ENCODE results near the gene DNAH12.

DNAH12 gene, protein sequence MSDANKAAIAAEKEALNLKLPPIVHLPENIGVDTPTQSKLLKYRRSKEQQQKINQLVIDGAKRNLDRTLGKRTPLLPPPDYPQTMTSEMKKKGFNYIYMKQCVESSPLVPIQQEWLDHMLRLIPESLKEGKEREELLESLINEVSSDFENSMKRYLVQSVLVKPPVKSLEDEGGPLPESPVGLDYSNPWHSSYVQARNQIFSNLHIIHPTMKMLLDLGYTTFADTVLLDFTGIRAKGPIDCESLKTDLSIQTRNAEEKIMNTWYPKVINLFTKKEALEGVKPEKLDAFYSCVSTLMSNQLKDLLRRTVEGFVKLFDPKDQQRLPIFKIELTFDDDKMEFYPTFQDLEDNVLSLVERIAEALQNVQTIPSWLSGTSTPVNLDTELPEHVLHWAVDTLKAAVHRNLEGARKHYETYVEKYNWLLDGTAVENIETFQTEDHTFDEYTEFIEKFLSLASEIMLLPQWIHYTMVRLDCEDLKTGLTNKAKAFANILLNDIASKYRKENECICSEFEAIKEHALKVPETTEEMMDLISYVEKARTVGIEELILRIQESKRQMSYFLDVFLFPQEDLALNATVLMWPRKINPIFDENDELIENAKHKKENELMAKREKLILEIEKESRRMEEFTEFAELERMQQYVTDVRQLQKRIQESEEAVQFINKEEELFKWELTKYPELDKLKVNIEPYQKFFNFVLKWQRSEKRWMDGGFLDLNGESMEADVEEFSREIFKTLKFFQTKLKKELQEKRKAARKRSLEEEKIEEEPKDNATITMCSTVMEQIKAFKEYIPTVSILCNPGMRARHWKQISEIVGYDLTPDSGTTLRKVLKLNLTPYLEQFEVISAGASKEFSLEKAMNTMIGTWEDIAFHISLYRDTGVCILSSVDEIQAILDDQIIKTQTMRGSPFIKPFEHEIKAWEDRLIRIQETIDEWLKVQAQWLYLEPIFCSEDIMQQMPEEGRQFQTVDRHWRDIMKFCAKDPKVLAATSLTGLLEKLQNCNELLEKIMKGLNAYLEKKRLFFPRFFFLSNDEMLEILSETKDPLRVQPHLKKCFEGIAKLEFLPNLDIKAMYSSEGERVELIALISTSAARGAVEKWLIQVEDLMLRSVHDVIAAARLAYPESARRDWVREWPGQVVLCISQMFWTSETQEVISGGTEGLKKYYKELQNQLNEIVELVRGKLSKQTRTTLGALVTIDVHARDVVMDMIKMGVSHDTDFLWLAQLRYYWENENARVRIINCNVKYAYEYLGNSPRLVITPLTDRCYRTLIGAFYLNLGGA (N-terminal part only)

DNA sequence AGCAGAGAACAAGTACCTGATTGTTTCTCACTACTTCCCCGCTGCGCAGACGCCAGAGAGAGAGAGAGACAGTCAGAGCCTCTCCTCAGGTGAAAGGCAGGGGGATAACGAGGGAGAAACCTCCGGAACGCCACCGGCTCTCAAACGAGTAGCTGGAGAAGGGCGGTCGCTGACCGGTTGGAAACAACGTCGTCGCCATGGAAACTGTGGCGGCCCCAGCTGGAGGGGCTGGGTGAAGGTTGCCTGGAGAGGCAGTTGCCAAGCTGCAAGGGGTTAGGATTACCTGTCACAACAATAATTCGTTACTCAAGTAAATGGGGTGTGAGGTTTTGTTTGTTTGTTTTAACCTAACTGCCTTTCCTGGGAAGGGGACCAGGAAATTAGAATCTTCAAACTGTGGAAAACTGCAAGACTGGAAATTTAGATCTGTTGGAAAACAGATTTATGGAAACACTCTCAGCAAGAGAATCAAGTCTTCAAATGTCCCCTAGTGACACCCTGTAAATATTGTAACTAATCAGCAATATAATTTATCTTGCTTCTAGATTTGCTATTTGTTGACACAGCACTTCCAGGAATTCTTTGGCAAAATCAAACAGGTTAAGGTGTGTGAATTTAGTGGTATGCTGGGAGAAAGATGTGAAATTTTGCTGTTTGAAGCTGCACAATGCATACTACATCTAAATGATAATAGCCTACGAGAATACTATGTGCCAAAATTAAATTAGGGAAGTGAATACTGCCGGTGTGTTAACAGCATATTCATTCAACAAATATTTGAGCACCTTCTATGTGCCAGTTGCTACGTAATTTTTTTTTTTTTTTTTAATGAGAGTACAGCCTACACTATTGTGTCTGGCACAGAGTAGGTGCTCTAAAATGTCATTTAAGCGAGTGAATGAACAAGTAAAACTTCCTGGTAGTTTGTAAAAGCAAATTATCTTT, at the start of gene DNAH12:
Gene DNAH12 (minus strand): TSS at position 164 of the 945 bp plus-strand sequence. CDS start 1,474 bp downstream, outside the sequence.
- peak; percentile 18 for DNase-seq (ENCODE audit: low spot score)

DNA sequence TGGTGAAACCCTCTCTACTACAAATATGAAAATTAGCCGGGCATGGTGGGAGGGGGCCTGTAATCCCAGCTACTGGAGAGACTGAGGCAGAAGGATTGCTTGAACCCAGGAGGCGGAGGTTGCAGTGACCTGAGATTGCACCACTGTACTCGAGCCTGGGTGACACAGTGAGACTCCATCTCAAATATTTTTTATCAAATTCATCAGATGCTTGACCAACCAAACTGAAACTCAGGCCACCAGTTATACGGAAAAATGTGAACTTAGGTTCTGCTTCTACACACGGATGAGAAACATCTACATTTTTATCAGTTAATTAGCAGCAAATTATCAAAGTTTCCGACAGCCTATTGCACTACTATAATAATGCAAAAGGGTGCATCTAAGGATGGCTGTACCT, 48.2 kb upstream of the DNAH12 start:
- DNase-seq (ENCODE audit: low spot score) = no peak

DNA sequence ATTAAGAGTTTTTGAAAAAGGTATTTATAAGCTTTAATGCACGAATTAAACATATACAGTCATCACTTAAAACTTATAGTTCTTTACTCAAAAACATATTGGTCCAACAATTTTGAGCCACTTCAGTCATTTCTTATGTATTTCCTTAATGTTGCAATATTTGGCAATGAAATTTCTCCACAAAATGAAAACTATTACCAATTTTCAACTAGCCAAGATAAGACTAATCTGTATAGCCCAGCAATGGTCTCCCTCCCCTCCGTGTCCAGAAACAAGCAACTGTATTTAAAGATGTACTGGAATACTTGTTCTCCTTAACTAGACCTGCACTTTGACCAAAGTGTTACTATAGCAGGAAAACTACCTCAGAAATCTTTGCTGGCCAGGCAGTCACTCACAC, 43.8 kb upstream of the DNAH12 start:
- no peak for DNase-seq (ENCODE audit: low spot score)

DNA sequence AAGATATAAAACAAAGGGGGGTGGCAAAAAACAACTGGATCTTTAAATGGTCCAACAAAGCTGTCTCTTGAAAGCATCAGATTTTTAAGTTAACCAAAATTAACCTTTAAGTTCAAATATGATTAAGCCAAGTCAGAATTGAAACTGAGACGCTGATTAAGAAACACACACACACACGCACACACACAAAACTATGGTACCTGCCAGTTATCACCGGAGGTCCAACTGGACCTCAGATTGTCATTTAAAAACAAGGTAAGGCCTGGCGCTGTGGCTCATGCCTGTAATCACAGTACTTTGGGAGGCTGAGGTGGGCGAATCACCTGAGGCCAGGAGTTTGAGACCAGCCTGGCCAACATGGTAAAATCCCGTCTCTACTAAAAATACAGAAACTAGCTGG, 42.6 kb upstream of the DNAH12 start:
- DNase-seq (ENCODE audit: low spot score) = no peak

DNA sequence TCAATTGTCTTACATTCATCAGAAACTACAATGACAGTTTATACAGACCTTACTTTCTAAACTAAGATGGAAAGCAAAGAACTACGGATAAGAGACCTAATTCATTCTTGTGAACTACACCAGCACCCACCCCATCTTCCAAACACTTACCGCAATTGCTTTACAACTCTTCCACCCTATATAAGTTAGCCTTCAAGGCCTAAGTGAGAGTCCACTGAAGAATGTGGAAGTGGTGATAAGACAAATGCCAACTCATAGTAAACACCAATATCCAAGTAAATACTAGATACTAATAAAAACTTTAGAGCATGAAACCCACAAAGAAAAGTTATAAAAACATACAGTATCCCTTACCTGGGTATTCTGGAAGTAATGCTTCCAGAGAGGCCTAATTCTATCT, 39.4 kb upstream of the DNAH12 start:
- no peak for DNase-seq (ENCODE audit: low spot score)

DNA sequence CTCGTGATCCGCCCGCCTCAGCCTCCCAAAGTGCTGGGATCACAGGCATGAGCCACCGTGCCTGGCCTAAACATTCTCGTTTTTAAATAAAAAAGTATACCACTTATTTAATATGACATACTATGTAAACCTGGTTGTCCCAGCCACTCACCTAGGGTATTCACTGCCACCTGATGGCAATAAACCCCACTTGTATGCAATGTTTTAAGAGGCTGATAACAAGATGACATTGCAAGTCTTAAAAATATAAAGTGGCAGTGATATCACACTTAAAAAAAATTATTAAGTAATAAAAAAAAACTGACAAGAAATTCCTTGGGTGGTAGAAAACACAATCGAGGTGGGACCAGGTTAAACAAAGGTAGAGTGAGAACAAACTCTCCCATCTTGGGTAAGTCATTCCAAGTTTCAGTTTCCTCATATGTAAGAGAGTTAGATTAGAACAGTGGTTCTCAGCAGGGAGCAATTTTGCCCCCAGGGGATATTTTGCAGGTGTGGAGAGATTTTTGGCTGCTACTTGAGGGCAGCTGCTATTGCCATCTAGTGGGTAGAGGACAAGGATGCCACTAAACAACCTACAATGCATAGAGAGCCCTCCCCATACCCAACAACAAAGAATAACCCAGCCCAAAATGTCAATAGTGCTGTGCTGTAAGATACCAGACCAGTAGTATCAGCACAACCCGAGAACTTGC, 38.5 kb upstream of the DNAH12 start:
- DNase-seq (ENCODE audit: low spot score) = no peak

DNA sequence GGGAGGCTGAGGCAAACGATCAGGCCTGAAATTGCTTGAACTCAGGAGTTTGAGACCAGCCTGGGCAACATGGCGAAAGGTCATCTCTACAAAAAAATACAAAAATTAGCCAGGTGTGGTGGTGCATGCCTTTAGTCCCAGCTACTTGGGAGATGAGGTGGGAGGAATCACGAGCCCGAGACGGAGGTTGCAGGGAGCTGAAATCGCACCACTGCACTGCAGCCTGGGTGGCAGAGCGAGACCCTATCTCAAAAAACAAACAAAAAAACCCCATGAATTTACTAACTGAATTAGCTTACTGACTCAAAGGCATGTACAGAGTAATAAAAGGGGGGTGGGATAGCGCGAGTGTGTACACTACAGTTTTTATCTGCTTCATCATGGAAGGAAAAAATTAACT, 33.7 kb upstream of the DNAH12 start:
- DNase-seq (ENCODE audit: low spot score) = no peak

DNA sequence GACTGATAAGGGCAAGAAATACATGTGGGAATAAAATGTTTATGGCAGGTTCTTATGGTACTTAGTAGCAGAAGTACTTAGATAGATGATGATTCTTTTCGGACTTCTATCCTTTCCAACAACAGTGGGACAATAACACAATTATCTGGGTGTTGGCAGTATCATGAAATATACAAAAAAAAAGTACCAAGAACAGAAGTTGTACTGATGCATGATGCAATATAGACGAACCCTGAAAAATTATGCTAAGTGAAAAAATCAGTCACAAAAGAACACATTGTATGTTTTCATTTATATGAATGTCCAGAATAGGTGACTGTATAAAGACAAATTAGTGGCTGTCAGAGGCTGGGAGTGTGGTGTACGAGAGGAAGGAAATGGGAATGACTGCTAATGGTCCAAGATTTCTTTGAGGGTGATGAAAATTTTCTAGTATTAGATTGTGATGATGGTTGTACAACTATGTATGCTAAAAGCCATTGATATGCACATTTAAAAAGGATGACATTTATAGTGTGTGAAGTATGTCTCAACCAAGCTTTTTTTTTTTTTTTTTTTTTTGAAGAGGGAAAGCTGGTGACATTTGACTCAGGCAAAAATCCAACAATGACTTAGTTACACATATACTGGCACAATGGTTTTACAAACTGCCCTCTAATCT, 32.0 kb upstream of the DNAH12 start:
- DNase-seq (ENCODE audit: low spot score) = no peak

DNA sequence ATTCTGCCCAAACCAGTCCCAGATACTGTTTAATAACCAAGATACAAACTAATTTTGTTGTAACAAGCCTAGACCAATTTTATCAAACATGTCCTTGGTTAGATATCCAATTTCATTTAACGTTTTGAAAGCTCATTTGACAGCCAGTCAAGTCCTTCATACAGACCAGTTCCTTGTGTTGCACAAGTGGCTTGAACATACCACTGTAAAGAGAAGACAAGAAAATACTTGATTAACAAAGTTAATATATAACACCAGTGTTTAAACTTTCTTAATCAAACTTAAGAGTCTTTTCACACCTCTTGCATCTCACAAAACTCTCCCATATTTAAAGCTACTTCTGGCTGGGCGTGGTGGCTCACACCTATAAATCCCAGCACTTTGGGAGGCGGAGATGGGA, 28.0 kb upstream of the DNAH12 start:
- DNase-seq (ENCODE audit: low spot score) = no peak

DNA sequence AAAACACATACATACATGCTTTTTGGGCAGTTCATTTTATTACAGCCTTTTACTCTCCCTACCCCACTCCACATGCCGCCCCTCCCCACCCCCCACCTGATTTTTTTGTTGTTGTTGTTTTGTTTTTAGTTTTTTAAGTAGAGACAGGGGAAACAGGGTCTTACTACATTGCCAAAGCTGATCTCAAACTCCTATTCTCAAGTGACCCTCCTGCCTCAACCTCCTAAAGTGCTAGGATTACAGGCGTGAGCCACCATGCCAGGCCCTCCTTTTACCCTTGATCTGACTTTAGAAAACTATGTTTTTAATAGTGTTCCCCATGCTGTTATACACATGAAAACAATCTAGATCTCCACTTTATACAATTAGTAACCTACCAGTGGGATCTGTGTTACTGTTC, 26.7 kb upstream of the DNAH12 start:
- DNase-seq (ENCODE audit: low spot score) = no peak

DNA sequence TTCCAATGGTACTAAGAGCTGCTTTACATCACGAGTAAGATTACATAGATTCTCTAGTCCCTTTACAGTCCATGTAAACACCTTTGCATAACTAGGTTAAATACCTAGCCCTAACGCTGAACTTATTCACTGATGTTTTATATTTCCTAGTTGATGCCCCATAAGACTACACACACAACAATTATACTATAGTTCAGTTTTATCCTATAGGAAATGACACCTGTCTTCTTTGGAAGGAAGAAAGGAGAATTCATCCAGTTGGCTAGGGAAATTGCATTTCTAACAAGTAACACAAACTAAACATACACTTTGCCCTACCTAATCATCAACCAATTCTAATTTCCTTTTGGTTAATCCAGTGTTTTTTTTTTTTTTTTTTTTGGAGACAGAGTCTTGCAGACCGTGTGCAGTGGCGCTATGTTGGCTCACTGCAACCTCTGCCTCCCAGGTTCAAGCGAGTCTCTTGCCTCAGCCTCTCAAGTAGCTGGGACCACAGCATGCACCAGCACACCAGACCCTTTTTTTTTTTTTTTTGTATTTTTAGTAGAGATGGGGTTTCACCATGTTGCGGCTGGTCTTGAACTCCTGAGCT, 25.8 kb upstream of the DNAH12 start:
- DNase-seq (ENCODE audit: low spot score) = no peak

DNA sequence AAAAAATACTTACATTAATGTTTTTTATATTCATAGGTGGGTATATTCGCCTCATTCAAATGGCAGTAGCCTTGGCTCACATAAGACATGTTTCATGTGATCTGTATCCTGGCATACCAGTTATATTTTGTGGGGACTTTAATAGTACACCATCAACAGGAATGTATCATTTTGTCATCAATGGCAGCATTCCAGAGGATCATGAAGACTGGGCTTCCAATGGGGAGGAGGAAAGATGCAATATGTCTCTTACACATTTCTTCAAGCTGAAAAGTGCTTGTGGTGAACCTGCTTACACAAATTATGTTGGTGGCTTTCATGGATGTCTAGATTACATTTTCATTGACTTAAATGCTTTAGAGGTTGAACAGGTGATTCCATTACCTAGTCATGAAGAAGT, 15.4 kb upstream of the DNAH12 start:
- DNase-seq (ENCODE audit: low spot score) = no peak

DNA sequence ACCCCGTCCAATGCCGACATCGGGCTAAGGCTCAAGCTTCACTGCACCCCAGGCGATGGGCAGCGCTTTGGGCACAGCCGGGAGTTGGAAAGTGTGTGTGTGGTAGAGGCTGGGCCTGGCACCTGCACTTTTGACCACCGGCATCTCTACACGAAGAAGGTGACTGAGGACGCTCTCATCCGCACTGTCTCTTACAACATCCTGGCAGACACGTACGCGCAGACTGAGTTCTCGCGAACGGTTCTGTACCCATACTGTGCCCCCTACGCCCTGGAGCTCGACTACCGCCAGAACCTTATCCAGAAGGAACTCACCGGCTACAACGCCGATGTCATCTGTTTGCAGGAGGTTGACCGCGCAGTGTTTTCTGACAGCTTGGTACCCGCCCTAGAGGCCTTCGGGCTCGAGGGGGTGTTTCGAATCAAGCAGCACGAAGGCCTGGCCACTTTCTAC, 13.0 kb upstream of the DNAH12 start:
- DNase-seq (ENCODE audit: low spot score) = peak; percentile 34

DNA sequence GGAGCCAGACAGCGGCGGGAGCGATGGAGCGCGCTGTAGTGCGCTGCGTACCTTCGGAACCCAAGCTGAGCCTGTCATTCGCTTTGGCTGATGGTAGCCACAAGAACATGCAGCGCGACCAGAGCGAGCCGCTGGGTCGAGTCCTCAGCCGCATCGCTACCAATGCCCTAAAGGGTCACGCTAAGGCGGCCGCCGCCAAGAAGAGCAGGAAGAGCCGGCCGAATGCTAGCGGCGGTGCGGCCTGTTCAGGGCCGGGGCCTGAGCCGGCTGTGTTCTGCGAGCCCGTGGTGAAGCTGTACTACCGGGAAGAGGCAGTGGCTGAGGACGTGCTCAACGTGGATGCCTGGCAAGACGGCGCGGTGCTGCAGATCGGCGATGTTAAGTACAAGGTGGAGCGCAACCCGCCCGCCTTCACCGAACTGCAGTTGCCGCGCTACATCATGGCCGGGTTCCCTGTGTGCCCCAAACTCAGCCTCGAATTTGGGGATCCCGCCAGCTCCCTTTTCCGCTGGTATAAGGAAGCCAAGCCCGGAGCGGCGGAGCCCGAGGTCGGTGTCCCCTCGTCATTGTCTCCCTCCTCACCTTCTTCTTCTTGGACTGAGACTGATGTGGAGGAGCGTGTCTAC, 12.4 kb upstream of the DNAH12 start:
- DNase-seq (ENCODE audit: low spot score) = peak; percentile 20

DNA sequence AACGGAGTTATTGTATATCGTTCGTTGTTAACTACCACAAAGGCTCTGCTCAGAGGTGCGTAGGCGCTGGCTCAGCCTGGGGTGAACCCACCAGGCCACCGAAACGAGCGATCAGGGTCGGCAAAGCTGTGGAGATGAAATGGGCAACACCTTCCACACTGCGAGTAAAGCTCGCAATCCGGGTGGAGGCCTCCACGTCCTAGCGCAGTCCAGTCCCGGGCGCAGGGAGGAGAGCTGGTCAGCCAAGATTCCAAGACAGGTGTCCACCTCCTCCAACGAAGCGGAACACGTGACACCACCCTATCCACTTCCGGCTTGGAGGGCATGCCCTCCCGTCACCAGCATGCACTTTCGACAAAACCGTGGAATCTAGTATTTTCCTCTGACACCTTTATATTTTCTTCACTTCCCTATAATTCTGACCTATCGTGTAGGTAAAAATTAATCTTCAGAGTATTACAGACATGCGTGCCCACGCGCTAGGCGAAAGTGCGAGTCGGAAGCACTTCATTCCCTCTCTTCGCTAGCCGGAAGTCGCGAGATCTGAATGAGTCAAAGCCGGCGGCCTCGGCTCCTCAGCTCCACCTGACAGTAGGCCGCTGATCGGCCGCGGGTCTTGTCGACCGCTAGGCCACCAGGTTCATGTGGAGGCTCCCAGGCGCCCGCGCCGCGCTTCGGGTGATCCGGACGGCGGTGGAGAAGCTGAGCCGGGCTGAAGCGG, 11.8 kb upstream of the DNAH12 start, which contains the start of gene PDE12:
Gene PDE12 (plus strand): TSS at position 537 of the 721 bp plus-strand sequence. CDS start 106 bp downstream, at position 643.
- peak; percentile 95 for DNase-seq (ENCODE audit: low spot score)

DNA sequence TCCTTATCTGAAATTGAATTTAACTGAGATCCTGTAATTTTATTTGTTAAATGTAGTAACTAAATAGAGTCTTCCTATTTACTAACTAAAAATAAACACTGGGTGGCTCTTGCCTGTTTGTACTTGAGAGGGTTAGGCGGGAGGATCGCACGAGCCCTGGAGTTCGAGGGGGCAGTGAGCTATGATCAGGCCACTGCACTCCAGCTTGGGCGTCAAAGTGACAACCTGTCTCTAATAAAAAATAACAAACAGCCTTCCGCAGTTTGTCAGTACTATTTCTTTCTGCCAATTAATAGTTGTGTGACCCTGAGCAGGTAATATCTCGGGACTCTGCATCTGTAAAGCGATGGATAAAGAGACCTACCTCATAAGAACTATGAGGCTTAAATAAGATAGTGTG, 11.2 kb upstream of the DNAH12 start:
- DNase-seq (ENCODE audit: low spot score) = no peak

DNA sequence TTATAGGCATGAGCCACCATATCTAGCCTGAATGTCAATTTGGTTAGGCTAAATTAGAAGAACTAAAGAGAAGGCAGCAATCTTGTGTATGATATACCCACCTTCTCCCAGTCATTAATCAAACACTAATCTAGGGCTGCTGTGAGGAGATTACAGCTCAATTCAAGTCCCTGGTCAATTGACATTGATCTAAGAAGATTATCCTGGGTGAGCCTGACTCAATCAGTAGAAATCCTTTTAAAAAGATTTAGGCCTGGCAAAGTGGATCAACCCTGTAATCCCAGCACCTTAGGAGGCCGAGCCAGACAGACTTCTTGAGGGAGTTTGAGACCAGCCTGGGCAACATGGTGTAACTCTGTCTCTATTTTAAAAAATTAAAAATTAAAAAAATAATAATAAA, 2.5 kb upstream of the DNAH12 start:
- no peak for DNase-seq (ENCODE audit: low spot score)

DNA sequence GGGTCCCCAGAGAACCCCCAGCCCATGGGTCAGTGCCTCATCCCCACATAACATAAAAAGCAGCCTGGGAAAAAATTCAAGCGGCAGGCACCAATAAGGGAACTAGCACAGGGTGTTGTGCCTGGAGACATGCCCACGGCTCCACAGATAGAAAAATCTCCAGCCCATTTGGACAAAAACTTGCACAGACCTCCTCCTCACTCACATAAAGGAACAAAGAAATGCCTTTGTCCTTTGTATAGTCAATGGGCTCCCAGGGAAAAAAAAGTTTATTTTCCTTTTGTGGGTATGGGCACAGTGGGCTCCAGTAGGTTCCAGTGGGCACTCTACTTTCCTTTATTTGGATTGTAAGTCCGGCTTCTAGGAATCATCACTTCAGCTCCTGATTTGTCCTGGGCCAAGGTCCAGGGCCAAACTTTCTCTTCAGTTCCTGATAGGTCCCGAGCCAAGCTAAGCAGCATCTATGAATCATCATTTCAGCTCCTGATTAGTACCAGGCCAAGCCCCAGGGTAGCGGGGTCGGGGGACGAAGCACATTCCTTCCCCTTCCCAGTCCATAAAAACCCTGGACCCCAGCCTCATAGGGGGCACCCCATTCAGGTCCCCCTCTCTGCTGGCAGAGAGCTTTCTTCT, 1.6 kb upstream of the DNAH12 start:
- peak; percentile 31 for DNase-seq (ENCODE audit: low spot score)
